Astrocyte of the cerebellum (primary cell): ENCODE measurements around the gene CLNS1A.

Experiments
- DNase-seq: peaks from one replicate; pipeline ENCODE4 v3.0.0-alpha.2; 2011; ENCODE audit warnings: low read depth
- H3K4me3 ChIP-seq: 2 replicates; pipeline ENCODE4 v1.5.1; 2011; ENCODE audit warnings: mild to moderate bottlenecking, low read depth, low read length, moderate library complexity
- in situ Hi-C: cut with HindIII; loops from 2 replicates; pipeline ENCODE4 v1.10.0; 2017; ENCODE audit warnings: low sequenced_read_pairs
- TF ChIP-seq, protein P1 (sequence below): IDR thresholded peaks from 2 replicates; pipeline ENCODE4 v1.5.1; 2012; ENCODE audit warnings: low read length, low read depth, moderate library complexity, mild to moderate bottlenecking; ENCODE audit errors: missing control alignments

Gene CLNS1A, protein sequence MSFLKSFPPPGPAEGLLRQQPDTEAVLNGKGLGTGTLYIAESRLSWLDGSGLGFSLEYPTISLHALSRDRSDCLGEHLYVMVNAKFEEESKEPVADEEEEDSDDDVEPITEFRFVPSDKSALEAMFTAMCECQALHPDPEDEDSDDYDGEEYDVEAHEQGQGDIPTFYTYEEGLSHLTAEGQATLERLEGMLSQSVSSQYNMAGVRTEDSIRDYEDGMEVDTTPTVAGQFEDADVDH

DNA sequence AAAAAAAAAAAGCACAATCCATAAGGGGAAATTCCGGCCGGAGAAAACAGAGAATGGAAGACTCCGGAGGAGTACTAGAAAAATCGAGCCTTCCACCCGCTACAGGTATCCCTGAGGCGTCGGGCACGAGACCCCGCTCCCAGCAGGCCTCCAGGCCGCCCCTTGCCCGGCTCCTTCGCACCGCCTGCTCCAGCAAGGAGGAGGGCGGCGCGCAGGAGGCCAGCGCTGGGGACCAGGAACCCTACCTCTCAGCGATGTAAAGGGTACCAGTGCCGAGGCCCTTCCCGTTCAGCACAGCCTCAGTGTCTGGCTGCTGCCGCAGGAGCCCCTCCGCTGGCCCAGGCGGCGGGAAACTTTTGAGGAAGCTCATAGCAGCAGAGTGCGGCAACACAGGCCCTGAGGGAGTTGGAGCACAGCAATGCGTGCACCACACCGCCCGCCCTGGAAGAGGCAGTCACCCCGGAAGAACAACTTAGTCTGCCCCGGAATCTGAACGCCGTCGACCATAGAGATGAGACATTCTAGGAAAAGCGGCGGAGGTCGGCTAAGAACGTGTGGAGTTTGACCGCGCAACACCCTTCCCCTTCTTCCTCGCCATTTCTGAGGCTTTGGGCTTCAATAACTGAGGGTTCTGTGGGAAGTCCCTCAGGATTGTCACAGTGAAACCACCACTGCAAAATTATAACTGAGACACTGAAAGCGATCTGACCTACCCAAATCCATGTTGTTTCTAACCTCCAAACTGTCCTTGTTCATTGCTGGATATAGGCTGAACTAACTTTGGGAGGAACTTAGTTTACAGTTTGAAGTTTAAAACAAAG, at the start of gene CLNS1A:
Gene CLNS1A, minus strand, starts transcription at position 450 of the 821 bp plus-strand sequence. Its CDS starts 80 bp downstream, at position 370.
- peak within 1 kb of the TSS; percentile 96 for H3K4me3 ChIP-seq
- TF ChIP-seq, protein P1, sequence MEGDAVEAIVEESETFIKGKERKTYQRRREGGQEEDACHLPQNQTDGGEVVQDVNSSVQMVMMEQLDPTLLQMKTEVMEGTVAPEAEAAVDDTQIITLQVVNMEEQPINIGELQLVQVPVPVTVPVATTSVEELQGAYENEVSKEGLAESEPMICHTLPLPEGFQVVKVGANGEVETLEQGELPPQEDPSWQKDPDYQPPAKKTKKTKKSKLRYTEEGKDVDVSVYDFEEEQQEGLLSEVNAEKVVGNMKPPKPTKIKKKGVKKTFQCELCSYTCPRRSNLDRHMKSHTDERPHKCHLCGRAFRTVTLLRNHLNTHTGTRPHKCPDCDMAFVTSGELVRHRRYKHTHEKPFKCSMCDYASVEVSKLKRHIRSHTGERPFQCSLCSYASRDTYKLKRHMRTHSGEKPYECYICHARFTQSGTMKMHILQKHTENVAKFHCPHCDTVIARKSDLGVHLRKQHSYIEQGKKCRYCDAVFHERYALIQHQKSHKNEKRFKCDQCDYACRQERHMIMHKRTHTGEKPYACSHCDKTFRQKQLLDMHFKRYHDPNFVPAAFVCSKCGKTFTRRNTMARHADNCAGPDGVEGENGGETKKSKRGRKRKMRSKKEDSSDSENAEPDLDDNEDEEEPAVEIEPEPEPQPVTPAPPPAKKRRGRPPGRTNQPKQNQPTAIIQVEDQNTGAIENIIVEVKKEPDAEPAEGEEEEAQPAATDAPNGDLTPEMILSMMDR: no peak
- in situ Hi-C loops: no loop called here
- peak; percentile 65 for DNase-seq

DNA sequence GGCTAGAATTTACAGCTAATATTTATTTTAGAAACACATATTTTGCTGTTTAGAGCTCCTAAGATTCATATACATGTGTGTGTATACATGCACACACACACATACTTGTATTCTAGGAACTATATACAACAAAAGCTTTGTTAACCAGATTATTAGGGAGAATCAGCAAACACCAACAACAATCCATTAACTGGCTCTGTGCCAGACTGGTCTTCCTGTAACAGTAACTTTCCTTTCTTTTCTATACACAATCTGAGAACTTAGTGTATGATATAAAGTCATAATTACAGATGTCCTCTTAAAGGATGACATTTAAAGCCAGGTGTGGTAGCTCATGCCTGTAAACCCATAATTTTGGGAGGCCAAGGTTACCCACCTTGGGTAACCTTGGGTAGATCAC, 49.5 kb upstream of the CLNS1A start:
- TF ChIP-seq, protein P1: no peak
- DNase-seq: no peak
- no peak overlapping the region for H3K4me3 ChIP-seq
- in situ Hi-C loops: no loop called here

DNA sequence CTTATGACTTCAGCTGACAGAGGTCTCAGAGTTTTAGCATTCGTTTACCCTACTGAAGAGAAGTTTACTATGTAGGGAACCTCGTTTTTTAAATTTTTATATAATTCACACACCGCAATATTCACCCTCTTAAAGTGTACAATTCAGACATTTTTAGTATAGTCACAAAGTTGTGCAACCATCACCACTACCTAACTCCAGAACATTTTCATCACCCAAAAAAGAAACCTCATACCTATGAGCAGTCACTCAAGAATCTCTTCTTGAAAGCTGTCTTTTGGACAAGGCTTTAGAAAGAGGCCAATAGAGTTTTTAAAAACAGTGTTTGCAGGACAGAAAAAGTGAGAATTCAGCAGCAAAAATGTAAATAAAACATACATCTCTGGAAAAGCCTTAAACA, 39.5 kb upstream of the CLNS1A start:
- DNase-seq: no peak
- in situ Hi-C loops: no loop called here
- no peak overlapping the region for H3K4me3 ChIP-seq
- TF ChIP-seq, protein P1: no peak

DNA sequence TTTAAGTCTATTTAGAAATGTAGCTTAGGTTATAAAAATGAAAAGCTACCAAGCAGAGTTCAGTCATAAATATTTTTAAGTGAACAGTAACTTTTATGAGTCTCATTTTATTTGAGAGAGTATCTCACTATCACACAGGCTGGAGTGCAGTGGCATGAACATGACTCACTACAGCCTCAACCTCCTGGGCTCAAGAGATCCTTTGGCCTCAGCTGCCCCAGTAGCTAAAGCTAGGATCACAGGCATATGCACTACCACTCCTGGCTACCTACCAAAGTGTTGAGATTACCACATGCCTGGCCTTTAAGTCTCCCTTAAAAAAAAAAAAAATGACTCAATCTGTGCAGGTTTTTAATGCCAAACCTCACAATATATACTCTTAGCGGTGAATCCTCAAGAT, 34.7 kb upstream of the CLNS1A start:
- H3K4me3 ChIP-seq: no peak overlapping the region
- peak; percentile 78 for DNase-seq
- in situ Hi-C loops: no loop called here
- TF ChIP-seq, protein P1: no peak

DNA sequence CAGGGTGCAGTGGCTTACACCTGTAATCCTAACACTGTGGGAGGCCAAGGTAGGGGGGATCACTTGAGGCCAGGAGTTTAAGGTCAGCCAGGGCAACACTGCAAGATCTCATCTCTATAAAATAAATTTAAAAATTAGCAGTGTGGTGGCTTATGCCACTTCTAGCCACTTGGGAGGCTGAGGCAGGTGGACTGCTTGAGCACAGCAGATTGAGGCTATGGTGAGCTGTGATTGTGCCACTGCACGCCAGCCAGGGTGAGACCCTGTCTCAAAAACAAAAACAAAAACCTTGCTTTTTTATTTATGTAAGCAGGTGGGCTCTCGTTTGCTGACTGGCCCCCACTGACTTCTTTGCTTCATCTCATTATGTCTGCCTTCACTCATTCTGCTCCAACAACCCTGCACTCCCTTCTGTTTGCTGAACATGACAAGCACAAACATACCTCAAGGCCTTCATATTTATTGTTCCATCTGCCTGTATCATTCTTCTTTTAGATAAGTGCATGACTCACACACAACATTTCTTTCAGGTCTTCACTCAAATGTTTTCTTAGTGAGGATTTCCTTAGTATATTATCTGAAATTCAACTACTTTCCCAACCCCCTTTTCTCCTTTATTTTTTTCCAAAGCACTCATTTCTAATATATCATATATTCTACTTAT, 32.4 kb upstream of the CLNS1A start:
- DNase-seq: no peak
- TF ChIP-seq, protein P1: no peak
- in situ Hi-C loops: no loop called here
- no peak overlapping the region for H3K4me3 ChIP-seq

DNA sequence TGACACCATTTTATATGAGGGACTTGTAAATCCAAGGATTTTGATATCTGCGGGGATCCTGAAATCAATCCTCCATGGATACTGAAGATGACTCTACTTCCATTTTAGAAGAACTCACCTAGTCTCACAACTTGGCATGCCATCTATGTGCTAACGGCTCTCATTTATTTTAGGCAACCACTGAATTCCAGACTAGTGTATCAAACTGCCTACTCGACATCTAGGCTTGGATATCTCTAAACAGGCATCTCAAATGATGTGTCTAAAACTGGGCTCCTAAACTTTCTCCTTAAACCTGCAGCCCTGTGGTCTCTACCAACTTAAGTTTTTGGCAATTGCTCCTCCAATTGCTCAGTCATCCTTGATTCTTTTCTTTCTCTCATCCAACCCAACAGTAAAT, 31.2 kb upstream of the CLNS1A start:
- in situ Hi-C loops: no loop called here
- TF ChIP-seq, protein P1: no peak
- no peak overlapping the region for H3K4me3 ChIP-seq
- DNase-seq: no peak
